GDM1 (cell line): ENCODE measurements around the gene CYP4A11.
"Not testable (repeated sequence)": the region's sequence is repeated elsewhere in the genome, so short reads cannot be mapped to it uniquely, and the experiment has no call there.

Source experiments
- DNase-seq: peaks from one replicate; lab custom pipeline; 2025; lab: John Stamatoyannopoulos, UW

The CYP4A11 gene, protein sequence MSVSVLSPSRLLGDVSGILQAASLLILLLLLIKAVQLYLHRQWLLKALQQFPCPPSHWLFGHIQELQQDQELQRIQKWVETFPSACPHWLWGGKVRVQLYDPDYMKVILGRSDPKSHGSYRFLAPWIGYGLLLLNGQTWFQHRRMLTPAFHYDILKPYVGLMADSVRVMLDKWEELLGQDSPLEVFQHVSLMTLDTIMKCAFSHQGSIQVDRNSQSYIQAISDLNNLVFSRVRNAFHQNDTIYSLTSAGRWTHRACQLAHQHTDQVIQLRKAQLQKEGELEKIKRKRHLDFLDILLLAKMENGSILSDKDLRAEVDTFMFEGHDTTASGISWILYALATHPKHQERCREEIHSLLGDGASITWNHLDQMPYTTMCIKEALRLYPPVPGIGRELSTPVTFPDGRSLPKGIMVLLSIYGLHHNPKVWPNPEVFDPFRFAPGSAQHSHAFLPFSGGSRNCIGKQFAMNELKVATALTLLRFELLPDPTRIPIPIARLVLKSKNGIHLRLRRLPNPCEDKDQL

DNA sequence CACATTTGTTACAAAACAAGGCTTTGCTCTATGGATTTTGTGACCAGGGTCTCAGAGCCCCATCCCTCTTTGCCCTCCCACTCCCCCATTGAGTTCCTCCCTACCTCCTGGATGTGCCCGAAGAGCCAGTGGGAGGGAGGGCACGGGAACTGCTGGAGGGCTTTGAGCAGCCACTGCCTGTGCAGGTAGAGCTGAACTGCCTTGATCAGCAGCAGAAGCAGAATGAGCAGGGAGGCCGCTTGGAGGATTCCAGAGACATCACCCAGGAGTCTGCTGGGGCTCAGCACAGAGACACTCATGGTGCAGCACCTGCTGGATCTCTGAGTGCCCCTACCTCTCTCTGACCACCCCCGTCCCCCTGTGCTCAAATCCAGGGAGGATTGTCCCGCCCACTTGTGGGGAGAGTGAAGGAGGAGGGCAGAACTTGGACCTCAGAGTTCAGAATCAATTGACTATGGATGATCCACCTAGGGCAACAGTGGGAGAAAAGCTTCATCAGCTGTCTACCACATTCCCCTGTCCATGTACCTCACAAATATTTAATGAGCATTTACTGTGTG, at the start of gene CYP4A11:
TSS of gene CYP4A11 (minus strand) at position 342 of the 560 bp plus-strand sequence. CDS start at position 299, 43 bp downstream.
- DNase-seq: no peak

- not testable (repeated sequence) for DNase-seq
Measured at GRCh38 chr1:46990541-46990940, 49.3 kb upstream of the CYP4A11 start.

- no peak for DNase-seq
Measured at GRCh38 chr1:46983830-46984586, 42.7 kb upstream of the CYP4A11 start.

DNA sequence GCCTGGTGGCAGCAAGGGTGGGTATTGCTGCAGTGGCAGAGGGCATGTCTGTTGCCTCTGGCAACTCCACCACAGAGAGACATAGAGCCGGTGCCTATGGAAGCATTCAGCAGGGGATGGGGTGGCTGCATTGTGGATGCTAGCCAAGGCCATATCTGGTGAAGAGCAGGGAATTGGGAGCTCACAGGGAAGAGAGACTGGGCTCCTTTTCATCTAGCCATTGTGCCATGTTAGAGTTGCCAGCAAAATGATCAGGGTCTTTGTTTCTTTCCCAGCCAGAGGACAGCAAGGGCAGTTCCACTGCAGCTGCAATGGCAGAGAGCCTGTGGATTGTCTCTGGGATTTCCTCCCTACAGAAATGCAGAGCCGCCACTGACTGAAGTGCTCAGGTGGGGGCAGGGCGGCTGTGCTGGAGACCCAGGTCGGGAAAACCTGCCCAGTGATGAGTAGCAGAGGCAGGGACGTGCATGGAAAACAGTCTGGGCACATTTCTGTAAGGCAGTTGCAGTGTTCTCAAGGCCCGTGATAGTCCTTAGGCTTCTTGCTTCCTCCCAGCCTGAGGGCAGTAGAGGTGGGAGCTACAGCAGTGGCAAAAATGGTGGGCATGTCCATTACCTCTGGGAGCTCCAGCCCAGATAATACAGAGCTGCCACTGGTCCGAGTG, 42.0 kb upstream of the CYP4A11 start:
- DNase-seq: no peak

DNA sequence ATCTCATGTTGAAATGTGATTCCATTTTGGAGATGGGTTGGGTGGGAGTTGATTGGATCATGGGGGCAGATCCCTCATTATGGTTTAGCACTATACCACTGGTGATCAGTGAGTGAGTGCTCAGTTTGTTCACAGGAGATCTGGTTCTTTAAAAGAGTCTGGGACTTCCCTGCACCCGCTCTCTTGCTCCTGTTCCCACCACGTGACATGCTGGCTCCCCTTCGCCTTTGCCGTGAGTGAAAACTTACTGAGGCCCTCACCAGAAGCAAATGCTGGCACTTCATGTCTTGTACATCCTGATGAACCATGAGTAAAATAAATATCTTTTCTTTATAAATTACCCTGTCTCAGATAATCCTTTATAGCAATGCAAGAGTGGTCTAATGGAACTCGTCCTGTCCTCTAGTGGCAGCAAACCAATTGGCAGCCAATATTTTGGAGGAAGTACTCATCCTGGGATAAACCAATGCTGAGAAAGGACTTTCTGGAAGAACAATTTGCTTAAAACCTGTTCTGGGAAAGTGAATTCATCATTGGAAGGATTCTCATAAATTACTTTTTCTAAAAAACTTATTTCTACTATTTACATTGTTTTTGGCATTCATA, 27.8 kb upstream of the CYP4A11 start:
- no peak for DNase-seq

- DNase-seq: not testable (repeated sequence)
Measured at GRCh38 chr1:46962272-46962671, 21.0 kb upstream of the CYP4A11 start.

DNA sequence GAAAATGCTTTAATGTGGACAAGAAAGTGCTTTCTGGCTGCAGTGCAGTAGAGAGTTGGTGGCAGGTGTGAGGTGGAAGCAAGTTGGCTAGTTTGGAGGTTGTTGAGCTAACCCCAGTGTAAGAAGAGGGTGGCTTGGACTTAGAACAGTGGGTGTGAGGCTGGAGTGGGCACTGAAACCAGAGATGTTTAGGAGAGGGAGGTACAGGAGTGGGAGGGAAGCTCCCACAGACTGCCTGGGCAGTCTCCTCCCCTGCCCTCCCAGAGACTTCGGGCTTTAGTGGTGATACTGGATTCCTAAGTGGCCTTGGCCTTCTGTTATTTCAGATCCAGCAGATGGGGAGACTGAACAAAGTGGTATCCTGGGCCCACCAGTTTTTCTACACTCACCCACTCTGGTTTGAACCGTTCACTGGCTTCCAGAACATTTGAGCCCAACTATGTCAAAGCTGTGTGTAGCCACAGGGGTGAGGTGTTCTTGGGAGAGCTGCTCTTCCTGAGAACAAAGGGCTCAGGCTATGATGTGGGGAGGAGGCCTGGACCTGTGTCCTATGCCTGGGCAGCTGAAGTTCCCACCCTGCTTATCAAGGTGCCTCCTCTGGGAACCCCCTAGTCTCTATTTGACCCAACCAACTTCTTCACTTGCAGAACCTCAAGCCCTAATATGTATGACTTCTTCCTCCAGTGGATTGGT, 19.9 kb upstream of the CYP4A11 start:
- DNase-seq: no peak

- DNase-seq: no peak
Measured at GRCh38 chr1:46960250-46960649, 19.0 kb upstream of the CYP4A11 start.

GRCh38 chr1:46955116-46955515, 13.8 kb upstream of the CYP4A11 start:
- not testable (repeated sequence) for DNase-seq

GRCh38 chr1:46953847-46954246, 12.6 kb upstream of the CYP4A11 start:
- DNase-seq: not testable (repeated sequence)

- not testable (repeated sequence) for DNase-seq
Measured at GRCh38 chr1:46949417-46949666, 8.1 kb upstream of the CYP4A11 start.

- DNase-seq: no peak
Measured at GRCh38 chr1:46948629-46949416, 7.5 kb upstream of the CYP4A11 start.

- not testable (repeated sequence) for DNase-seq
Measured at GRCh38 chr1:46947706-46948105, 6.4 kb upstream of the CYP4A11 start.

- DNase-seq: no peak
Measured at GRCh38 chr1:46942086-46942485, 810 bp upstream of the CYP4A11 start.

- DNase-seq: no peak
Measured at GRCh38 chr1:46940307-46940706, 969 bp downstream of the CYP4A11 start.

DNA sequence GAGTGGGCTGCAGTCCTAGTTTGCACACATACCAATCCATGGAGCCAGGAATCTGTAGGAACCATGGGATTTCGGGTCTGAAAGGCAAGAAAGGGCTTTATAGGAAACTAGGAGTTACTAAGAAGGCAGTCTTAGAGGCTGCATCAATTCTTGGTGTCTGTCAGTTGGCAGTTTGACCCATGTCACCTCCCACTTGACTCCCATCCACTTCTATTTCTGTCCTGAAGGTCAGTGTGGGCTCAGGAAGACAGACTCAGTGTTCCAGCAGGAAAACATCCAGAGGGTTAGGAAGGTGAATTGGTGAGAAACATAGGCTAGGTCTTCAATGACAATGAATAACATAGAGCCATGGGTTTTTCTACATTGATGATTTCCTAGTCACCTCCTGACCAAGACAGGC, 4.0 kb downstream of the CYP4A11 start:
- no peak for DNase-seq

DNA sequence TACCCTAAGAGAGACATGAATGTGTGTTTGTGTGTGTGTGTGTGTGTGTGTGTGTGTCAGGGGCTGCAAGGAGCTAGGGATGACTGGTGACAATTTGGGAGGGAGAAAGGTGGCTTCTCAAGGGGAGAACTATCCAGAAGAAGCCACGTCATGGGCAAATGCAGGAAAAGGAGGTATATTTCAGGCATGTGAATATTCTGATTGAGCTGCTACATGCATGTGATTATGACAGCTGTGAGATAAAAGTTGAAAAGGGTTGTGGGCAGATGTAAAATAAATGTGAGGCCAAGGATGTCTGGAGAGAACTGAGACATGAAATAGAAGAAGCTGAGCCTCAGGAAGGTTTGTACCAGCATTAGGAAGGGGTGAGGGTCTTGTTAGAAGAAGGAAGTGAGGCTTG, 4.5 kb downstream of the CYP4A11 start:
- no peak for DNase-seq

GRCh38 chr1:46934852-46935251, 6.4 kb downstream of the CYP4A11 start:
- not testable (repeated sequence) for DNase-seq

GRCh38 chr1:46932020-46932419, 9.3 kb downstream of the CYP4A11 start:
- DNase-seq: not testable (repeated sequence)

- DNase-seq: no peak
Measured at GRCh38 chr1:46931151-46931550, 10.1 kb downstream of the CYP4A11 start.
